Mononuclear cell (primary cell): Measurements from ENCODE around the gene GMPPB. TPM values are rescaled to one million over a fixed set of nuclear protein-coding genes. Genes with fewer than 3 reads are reported as not detected.

Experiments used
- H3K27me3 ChIP-seq: 2 replicates; pipeline ENCODE4 v1.6.0; 2011; ENCODE audit warnings: low read length, control low read depth; ENCODE audit not compliant: insufficient read depth
- H3K4me1 ChIP-seq: 2 replicates; pipeline ENCODE4 v1.5.1; 2011; ENCODE audit warnings: mild to moderate bottlenecking, low read length, control low read depth; ENCODE audit not compliant: insufficient read depth
- H3K4me3 ChIP-seq: 2 replicates; pipeline ENCODE4 v1.5.1; 2011; ENCODE audit warnings: mild to moderate bottlenecking, low read length, moderate library complexity
- H3K9me3 ChIP-seq: 2 replicates; pipeline ENCODE4 v1.5.1; 2011; ENCODE audit warnings: low read depth, mild to moderate bottlenecking, control low read depth, low read length
- total RNA-seq: library from RNA; depleted of rRNA; stranded (reverse); fragments of >200 nt; gene quantifications from one replicate; pipeline ENCODE4 v1.2.3, GENCODE V29; 2012

The GMPPB gene
- total RNA-seq, 1 donor, result 13.3 TPM

DNA sequence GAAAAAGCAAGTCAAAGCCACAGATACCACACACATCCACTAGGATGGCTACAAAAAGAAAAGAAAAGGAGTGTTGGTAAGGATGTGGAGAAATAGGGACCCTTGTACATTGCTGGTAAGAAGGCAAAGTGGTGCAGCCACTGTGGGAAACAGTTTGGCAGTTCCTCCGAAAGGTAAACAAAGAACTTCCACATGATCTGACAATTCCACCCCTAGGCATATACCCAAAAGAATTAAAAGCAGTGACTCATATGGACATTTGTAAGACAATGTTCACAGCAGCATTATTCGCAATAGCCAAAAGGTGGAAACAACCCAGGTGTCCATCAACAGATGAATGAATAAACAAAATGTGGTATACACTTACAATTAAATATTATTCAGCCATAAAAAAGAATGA is 22.2 kb upstream of the GMPPB start:
- H3K9me3 ChIP-seq, result no peaks in the 10 kb centered on the region
- H3K4me3 ChIP-seq, result no peak overlapping the region
- no peaks in the 10 kb centered on the region for H3K4me1 ChIP-seq
- H3K27me3 ChIP-seq, result no peaks in the 10 kb centered on the region

DNA sequence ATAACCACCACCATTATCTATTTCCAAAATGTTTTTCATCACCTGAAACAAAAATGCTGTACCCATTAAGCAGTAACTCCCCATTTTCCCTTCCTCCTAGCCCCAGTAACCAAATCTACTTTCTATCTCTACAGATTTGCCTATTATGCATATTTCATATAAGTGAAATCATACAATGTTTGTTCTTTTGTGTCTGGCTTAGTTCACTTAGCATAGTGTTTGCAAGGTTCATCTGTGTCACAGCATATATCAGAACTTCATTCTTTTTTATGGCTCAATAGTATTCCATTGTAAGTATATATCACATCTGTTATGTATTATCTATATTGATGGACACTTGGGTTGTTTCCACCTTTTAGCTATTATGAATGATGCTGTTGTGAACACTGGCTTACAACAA is 16.7 kb upstream of the GMPPB start:
- no peak overlapping the region for H3K4me3 ChIP-seq
- no peaks in the 10 kb centered on the region for H3K9me3 ChIP-seq
- no peaks in the 10 kb centered on the region for H3K27me3 ChIP-seq
- no peaks in the 10 kb centered on the region for H3K4me1 ChIP-seq

- H3K4me1 ChIP-seq, result peaks cover 12% of the 10 kb centered on the region
- H3K4me3 ChIP-seq, result no peak overlapping the region
- no peaks in the 10 kb centered on the region for H3K27me3 ChIP-seq
- no peaks in the 10 kb centered on the region for H3K9me3 ChIP-seq
Measured at GRCh38 chr3:49738067-49738713, 14.4 kb upstream of the GMPPB start.

DNA sequence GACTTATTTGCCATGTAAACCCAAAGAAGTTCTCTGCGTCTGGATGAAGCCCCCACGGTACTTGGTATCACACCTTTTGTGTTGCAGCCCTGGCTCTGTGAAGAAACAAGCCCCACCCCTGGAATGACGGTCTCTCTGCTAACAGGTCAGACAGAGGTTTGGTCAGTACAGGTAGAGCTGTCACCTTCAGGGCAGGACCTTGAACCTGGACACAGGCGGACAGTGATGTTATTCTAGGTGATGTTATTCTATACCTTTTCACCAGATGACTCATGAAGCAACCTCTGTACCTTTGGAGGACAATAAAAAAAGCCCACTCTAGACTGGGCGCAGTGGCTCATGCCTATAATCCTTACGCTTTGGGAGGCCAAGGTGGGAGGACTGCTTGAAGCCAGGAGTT is 11.0 kb upstream of the GMPPB start:
- Histone ChIP-seq H3K4me3 (no peak overlapping the region), H3K4me1 (peaks cover 12% of the 10 kb centered on the region), H3K9me3 (no peaks in the 10 kb centered on the region), H3K27me3 (no peaks in the 10 kb centered on the region)

DNA sequence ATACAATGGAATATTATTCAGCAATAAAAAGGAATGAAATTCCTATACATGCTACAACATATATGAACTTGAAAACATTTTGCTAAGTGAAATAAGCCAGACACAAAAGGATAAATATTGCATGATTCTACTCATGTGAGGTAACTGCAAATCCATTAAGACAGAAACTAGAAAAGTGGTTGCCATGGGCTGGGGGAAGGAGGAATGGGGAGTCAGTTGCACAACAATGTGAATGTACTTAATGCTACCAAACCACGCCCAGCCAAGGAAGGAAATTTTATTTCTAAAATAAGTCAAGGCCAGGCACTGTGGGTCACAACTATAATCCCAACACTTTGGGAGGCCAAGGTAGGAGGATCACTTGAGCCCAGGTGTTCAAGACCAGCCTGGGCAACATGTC is 9.8 kb upstream of the GMPPB start:
- H3K4me3 ChIP-seq, result no peak overlapping the region
- no peaks in the 10 kb centered on the region for H3K27me3 ChIP-seq
- peaks cover 12% of the 10 kb centered on the region for H3K4me1 ChIP-seq
- H3K9me3 ChIP-seq, result no peaks in the 10 kb centered on the region

- Histone ChIP-seq H3K9me3 (no peaks in the 10 kb centered on the region), H3K27me3 (no peaks in the 10 kb centered on the region), H3K4me1 (peaks cover 12% of the 10 kb centered on the region), H3K4me3 (no peak overlapping the region)
Measured at GRCh38 chr3:49732597-49732996, 8.8 kb upstream of the GMPPB start.

DNA sequence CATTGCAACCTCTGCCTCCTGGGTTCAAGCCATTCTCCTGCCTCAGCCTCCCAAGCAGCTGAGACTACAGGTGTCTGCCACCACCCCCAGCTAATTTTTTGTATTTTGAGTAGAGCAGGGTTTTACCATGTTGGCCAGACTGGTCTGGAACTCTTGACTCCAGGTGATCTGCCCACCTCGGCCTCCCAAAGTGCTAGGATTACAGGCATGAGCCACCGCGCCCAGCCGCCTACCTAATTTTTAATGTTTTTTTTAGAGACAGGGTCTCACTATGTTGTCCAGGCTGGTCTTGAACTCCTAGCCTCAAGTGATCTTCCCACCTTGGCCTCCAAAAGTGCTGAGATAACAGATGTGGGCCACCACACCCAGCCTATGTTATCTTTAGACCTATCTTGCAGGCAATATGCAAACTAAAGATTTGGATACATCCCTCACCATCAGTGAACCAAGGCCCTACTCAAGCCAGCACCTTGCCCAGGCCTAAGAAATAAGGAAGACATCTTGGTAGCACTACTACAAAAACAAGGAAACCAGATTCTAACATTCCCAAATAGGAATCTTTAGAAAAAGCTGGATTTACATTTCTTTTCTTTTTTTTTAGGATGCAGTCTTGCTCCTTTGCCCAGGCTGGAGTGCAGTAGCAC is 6.3 kb upstream of the GMPPB start:
- Histone ChIP-seq H3K4me1 (peaks cover 14% of the 10 kb centered on the region), H3K9me3 (no peaks in the 10 kb centered on the region), H3K4me3 (no peak overlapping the region), H3K27me3 (no peaks in the 10 kb centered on the region)

DNA sequence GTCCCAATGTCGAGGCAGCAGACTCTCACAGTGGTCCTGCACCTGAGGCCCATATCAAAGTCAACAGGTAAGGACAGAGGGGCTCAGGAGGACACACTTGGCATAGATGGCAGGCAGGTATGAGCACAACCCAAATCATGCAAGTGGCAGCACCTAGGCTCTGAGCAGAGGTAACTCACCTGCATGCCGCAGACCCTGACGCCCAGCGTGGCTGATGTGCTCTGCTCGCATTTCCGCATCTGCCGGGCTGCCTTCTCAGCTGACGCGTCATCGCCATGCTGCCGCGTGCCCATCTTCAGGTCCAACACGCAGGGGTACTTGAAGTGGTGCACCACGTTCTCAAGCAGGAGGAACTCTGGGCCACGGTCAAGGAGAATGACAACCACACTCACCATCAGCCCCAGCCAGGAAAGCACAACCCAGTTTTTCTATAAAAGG is 4.2 kb upstream of the GMPPB start:
- Histone ChIP-seq H3K9me3 (no peaks in the 10 kb centered on the region), H3K4me1 (peaks cover 18% of the 10 kb centered on the region), H3K27me3 (no peaks in the 10 kb centered on the region), H3K4me3 (no peak overlapping the region)

- Histone ChIP-seq H3K9me3 (no peaks in the 10 kb centered on the region), H3K4me3 (no peak overlapping the region), H3K27me3 (no peaks in the 10 kb centered on the region), H3K4me1 (peaks cover 24% of the 10 kb centered on the region)
Measured at GRCh38 chr3:49727154-49727923, 3.6 kb upstream of the GMPPB start.

DNA sequence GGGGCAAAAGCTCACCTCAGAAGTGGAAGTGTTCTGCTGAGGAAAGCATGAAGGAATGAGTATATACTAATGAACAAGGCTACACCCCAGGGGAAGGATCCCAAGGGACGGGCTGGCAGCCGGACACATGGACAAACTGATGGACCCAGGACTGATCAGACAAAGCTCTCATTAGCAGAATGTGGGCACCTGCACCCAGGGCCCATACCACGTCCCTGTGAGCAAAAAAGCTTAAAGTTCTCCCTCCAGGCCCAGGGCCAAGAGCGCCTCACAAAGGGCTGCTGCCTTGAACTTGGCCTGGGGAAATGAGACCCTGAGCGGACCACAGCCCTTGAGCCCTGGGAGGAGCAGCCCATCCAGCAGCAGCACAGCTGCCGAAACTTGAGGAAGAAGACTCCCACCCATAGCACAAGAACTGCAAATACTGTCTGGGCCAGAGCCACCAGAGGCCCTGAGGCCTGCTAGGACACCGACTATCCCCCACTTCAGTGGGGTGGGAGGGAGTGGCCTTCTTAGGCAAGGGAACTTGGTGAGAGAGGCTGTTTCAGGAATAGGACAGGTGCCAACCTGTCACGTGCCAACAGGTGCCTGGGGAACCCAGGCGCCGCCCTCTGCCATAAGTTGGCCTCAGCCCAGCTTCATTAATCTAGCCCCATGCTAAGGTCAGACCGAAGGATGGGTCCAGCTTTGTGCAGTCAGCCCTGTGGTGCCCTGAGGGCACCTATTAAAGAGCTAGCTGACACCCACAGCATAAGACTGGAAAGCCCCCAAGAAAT is 2.3 kb upstream of the GMPPB start:
- Histone ChIP-seq H3K27me3 (no peaks in the 10 kb centered on the region), H3K4me1 (peaks cover 25% of the 10 kb centered on the region), H3K4me3 (no peak overlapping the region), H3K9me3 (no peaks in the 10 kb centered on the region)

GRCh38 chr3:49724586-49724985 is 835 bp upstream of the GMPPB start:
- Histone ChIP-seq H3K4me1 (peaks cover 25% of the 10 kb centered on the region), H3K9me3 (no peaks in the 10 kb centered on the region), H3K27me3 (no peaks in the 10 kb centered on the region), H3K4me3 (peak overlapping the region; percentile 91)

GRCh38 chr3:49723296-49723627 is 489 bp downstream of the GMPPB start:
- no peaks in the 10 kb centered on the region for H3K9me3 ChIP-seq
- H3K27me3 ChIP-seq, result no peaks in the 10 kb centered on the region
- H3K4me3 ChIP-seq, result peak overlapping the region; percentile 91
- peaks cover 35% of the 10 kb centered on the region for H3K4me1 ChIP-seq

DNA sequence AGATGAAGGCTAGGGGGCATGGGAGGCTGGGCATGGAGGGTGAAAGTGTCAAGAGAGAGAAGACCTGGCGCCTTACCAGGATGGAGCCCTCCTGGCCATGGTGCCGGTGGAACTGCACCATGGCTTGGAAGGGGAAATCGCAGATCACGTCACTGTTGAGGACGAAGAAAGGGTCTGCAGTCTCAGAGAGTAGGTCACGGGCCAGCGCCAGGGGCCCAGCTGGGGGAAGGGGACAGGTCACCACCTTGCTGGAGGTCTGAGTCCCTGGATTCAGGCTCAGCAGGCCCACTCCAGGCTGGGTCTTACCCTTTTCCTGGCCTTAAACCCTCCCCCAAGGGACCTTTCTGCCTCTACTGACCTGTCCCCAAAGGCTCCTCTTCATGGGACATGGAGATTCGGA is 855 bp downstream of the GMPPB start:
- Histone ChIP-seq H3K9me3 (no peaks in the 10 kb centered on the region), H3K4me3 (peak overlapping the region; percentile 91), H3K4me1 (peaks cover 36% of the 10 kb centered on the region), H3K27me3 (no peaks in the 10 kb centered on the region)

DNA sequence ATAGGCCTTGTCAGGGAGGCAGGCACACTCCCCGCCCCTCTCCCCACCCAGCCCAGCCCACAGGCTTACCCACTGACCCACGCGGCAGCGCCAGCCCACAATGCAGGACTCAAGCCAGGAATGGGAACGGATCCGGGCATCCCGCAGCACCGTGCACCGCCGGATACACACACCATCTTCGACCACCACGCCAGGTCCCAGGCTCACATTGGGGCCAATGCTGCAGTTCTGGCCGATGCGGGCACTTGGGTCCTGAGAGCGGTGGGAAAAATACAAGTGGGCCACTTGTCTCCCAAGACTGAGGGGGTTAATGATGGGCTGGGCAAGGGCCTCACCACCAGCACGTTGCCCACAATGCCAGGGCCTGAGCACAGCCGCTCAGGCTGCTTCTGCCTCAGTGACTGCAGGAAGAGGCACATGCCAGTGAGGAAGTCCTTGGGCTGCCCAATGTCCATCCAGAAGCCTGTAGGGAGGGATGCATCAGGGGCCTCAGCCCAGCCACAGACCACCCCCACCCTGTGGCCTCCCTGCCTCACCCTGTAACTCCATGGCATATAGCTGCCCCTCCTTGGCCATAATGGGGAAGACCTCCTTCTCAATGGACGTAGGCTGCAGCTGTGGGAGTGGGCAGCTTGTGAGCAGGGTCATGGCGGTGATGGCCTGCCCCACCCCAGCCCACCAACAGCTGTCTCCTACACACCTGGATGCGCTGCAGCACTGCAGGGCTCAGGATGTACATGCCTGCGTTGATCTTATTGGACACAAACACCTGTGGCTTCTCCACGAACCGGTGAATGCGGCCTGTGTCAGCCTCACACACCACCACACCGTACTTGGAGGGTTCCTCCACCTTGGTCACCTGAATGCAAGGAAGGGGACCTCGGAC is 1.6 kb downstream of the GMPPB start:
- Histone ChIP-seq H3K4me1 (peaks cover 36% of the 10 kb centered on the region), H3K9me3 (no peaks in the 10 kb centered on the region), H3K4me3 (no peak overlapping the region), H3K27me3 (no peaks in the 10 kb centered on the region)
